HepG2 (cell line): Measurements from ENCODE around the gene TXNRD1. TPM values are rescaled to one million over a fixed set of nuclear protein-coding genes. Genes with fewer than 3 reads are reported as not detected.
A peak's percentile ranks its signal among the peaks of the same experiment; 100 is the strongest.

ENCODE experiments used
- ATAC-seq: fragments of 200-7000 bp; cut with Tn5 transposase; 3 replicates; pipeline ENCODE4 v1.9.1; 2020; ENCODE audit warnings: mild to moderate bottlenecking, moderate library complexity
- BruUV-seq: library from RNA; stranded (reverse); fragments of 400-500 nt; replicated peaks from 2 replicates; lab custom pipeline; 2021; lab: Mats Ljungman, UMichigan
- CTCF ChIA-PET: fragments of 300-600 bp; formaldehyde crosslinking; extraction: SDS; loops from one replicate; lab custom pipeline; 2021; ENCODE audit warnings: low total read pairs, inconsistent platforms, low intra/inter-chr PET ratio; lab: Yijun Ruan, JAX
- POLR2A ChIA-PET: fragments of 350-600 bp; sonication (Branson Sonifier 250); formaldehyde crosslinking; loops from one replicate; lab custom pipeline; 2020; ENCODE audit warnings: antibody characterized with exemption, inconsistent platforms; lab: Yijun Ruan, JAX
- DNase-seq: peaks from one replicate; pipeline ENCODE4 v3.0.0-alpha.2; 2015; ENCODE audit warnings: low spot score
- FAIRE-seq: peaks from 3 replicates; lab custom pipeline; 2011; peaks lifted over from hg19 to GRCh38; lab: Jason Lieb, UNC
- H2AFZ ChIP-seq: one replicate; pipeline ENCODE4 v1.6.1; 2011; ENCODE audit warnings: low read length, inconsistent platforms
- H3K27ac ChIP-seq: fragments of 300-600 bp; 3 replicates; pipeline ENCODE4 v1.8.0; 2011; ENCODE audit warnings: mixed run types, mild to moderate bottlenecking, mixed read lengths, low read length, inconsistent platforms; ENCODE audit not compliant: insufficient read depth; ENCODE audit errors: extremely low read length
- H3K27me3 ChIP-seq, 2 experiments: fragments of 200-600 bp in 1 of 2; 2 replicates in 1 of 2; 3 replicates in 1 of 2; pipeline versions ENCODE4 v1.6.0 to v1.8.0; 2011; ENCODE audit warnings: low read length in 2 of 2, mild to moderate bottlenecking in 2 of 2, moderate library complexity in 2 of 2, inconsistent platforms in 1 of 2; ENCODE audit not compliant: insufficient read depth in 2 of 2, control insufficient read depth in 1 of 2
- H3K36me3 ChIP-seq, 2 experiments: fragments of 200-600 bp in 1 of 2; replicated peaks in 1 of 2; 2 replicates in 1 of 2; 3 replicates in 1 of 2; pipeline versions ENCODE4 v1.5.1 to v1.8.0; 2011; ENCODE audit warnings: low read length in 2 of 2, inconsistent platforms in 1 of 2; ENCODE audit not compliant: insufficient read depth in 2 of 2, control insufficient read depth in 1 of 2
- H3K4me1 ChIP-seq: 2 replicates; pipeline ENCODE4 v1.5.1; 2012; ENCODE audit warnings: low read length, inconsistent platforms; ENCODE audit not compliant: insufficient read depth
- H3K4me2 ChIP-seq: 2 replicates; pipeline ENCODE4 v1.6.0; 2011; ENCODE audit warnings: low read depth, low read length, inconsistent platforms
- H3K4me3 ChIP-seq, 3 experiments: fragments of 200-600 bp in 1 of 3; sonication (generic), shearing (Covaris generic) in 1 of 3; replicated peaks in 1 of 3; 2 replicates each; pipeline ENCODE4 v1.5.1; 2011 to 2016; ENCODE audit warnings: low read length in 3 of 3, inconsistent platforms in 2 of 3, low read depth in 2 of 3, mild to moderate bottlenecking in 2 of 3, control low read depth in 1 of 3, mixed read lengths in 1 of 3; ENCODE audit not compliant: insufficient read depth in 1 of 3
- H3K79me2 ChIP-seq: one replicate; pipeline ENCODE4 v1.6.1; 2011; ENCODE audit warnings: low read length, inconsistent platforms; ENCODE audit not compliant: insufficient read depth
- H3K9ac ChIP-seq: 2 replicates; pipeline ENCODE4 v1.6.0; 2011; ENCODE audit warnings: mild to moderate bottlenecking, low read depth, low read length, inconsistent platforms; ENCODE audit not compliant: insufficient read depth
- H3K9me3 ChIP-seq: 2 replicates; pipeline ENCODE4 v1.5.1; 2012; ENCODE audit warnings: mild to moderate bottlenecking, low read length
- H4K20me1 ChIP-seq: 2 replicates; pipeline ENCODE4 v1.6.0; 2011; ENCODE audit warnings: inconsistent platforms, mild to moderate bottlenecking, low read length, moderate library complexity; ENCODE audit not compliant: insufficient read depth
- ESRRA ChIP-seq: sonication (generic); formaldehyde crosslinking; IDR thresholded peaks from 2 replicates; pipeline ENCODE4 v1.5.1; 2020; ENCODE audit warnings: mild to moderate bottlenecking, low read depth, missing genetic modification reagents
- NFYB ChIP-seq: sonication (generic); formaldehyde crosslinking; IDR thresholded peaks from 2 replicates; pipeline ENCODE4 v1.4.0; 2020; ENCODE audit warnings: missing genetic modification reagents
- POLR2AphosphoS2 ChIP-seq: IDR thresholded peaks from 2 replicates; pipeline ENCODE4 v1.6.1; 2011; ENCODE audit warnings: low read depth, low read length, improper control_type of control experiment
- TBL1XR1 ChIP-seq: fragments of 150-350 bp; IDR thresholded peaks from 2 replicates; pipeline ENCODE4 v1.6.1; 2014; ENCODE audit warnings: borderline replicate concordance, low read length; ENCODE audit not compliant: partially characterized antibody
- ZNF383 ChIP-seq: sonication (generic); formaldehyde crosslinking; IDR thresholded peaks from 2 replicates; pipeline ENCODE4 v1.4.0; 2020; ENCODE audit warnings: missing genetic modification reagents, mild to moderate bottlenecking, borderline replicate concordance
- WGBS: methylation state at CpG from one replicate; pipeline ENCODE4 v1.1.6; 2017; ENCODE audit warnings: low lambda C conversion rate; 5-methylcytosine and 5-hydroxymethylcytosine counted together
- in situ Hi-C: cut with HindIII; loops from 2 replicates; pipeline ENCODE4 v1.10.0; 2017; ENCODE audit warnings: low pct_unique_long_range_greater_than_20kb; ENCODE audit not compliant: extremely low pct_ligation_motif_present
- intact Hi-C: fragments of 100-400 bp; cut with micrococcal nuclease; formaldehyde crosslinking; loops from one replicate; pipeline ENCODE4 v1.10.0; 2022; ENCODE audit not compliant: unreplicated experiment
- polyA plus RNA-seq, 8 experiments: library from polyadenylated mRNA; depleted of rRNA in 3 of 8; stranded (reverse) in 7 of 8; unstranded in 1 of 8; fragments of >200 nt; fragmentation: Illumina TruSeq in 4 of 8; extraction: Trizol in 4 of 8; gene quantifications; 2 replicates each; pipeline versions ENCODE4 v1.2.1 to v1.2.3, GENCODE V29; 2011 to 2016; ENCODE audit warnings: low read depth in 4 of 8, missing spikeins in 1 of 8, mixed read lengths in 1 of 8; ENCODE audit not compliant: insufficient read depth in 1 of 8
- total RNA-seq, 5 experiments: library from RNA; depleted of rRNA; stranded (reverse); fragments of >200 nt; fragmentation: Illumina TruSeq; extraction: Trizol; gene quantifications; 2 replicates each; pipeline ENCODE4 v1.2.3, GENCODE V29; 2016; ENCODE audit warnings: low read depth in 1 of 5
- TF ChIP-seq, protein P1 (sequence below): sonication (generic); formaldehyde crosslinking; IDR thresholded peaks from 2 replicates; pipeline ENCODE4 v1.8.1; 2023; ENCODE audit warnings: missing genetic modification reagents, mild to moderate bottlenecking, borderline replicate concordance
- TF ChIP-seq, protein P2 (sequence below): sonication (generic); formaldehyde crosslinking; IDR thresholded peaks from 2 replicates; pipeline ENCODE4 v1.5.0; 2020; ENCODE audit warnings: missing genetic modification reagents
- TF ChIP-seq, protein P3 (sequence below): sonication (generic); formaldehyde crosslinking; IDR thresholded peaks from 2 replicates; pipeline ENCODE4 v1.4.0; 2020; ENCODE audit warnings: missing genetic modification reagents

TXNRD1 gene
- total and polyA plus RNA-seq, 2 of the 13 experiments (the other 11 are each of a cell fraction or from before 2014, with no cell fraction given): 54.0 to 190 TPM

DNA sequence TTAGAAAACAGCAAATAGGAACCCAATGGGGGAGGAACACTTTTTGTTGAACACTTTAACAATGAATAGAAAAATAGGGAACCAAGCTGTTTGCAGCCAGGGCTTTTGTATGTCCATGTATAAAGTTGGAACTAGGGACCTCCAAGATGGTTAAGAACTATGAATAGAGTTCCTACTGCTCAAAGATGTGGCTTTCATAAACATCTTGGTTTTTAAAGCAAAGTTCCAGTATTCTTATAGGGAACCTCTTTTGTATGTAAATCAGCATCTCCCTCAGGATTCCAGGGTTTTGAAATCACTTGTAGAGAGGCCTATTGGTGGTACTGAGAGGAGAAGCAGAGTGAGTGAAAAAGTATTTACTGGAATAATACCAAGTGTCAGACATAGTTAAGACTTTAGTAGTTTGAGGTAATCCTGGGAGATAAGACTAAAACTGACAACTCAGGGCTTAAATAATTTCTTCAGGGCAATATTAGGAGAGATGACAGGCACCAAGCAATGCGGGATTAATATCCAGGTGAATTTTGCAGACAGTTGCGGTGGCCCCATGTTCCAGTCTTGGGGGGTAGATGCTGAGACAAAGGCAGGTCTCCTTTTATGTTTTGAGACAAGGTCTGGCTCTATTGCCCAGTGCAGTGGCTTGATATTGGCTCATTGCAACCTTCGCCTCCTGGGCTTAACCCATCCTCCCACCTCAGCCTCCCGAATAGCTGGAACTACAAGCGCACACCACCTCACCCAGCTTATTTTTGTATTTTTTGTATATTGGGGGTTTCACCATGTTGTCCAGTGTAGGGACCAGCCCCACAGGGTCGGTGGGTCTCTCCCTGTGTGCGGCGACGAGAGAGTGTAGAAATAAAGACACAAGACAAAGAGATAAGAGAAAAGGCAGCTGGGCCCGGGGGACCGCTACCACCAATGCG, 77.6 kb downstream of the TXNRD1 start:
- FAIRE-seq (no peak), ATAC-seq (no peak), DNase-seq (no peak)
- Histone ChIP-seq H3K4me3 (no peak overlapping the region), H3K36me3 (peaks cover 3 to 47% of the 10 kb centered on the region in 2 experiments), H3K4me1 (peaks cover 65% of the 10 kb centered on the region), H3K4me2 (no peak overlapping the region), H3K27me3 (no peaks in the 10 kb centered on the region), H2AFZ (no peak overlapping the region), H3K79me2 (peaks cover 89% of the 10 kb centered on the region), H4K20me1 (peaks cover 71% of the 10 kb centered on the region), H3K9ac (no peak overlapping the region), H3K9me3 (no peaks in the 10 kb centered on the region), H3K27ac (no peak overlapping the region)
- CTCF ChIA-PET: no interaction called here
- 94% methylated on average over 12 of the region's 12 CpGs for WGBS
- POLR2A ChIA-PET: interaction anchor here (1.5 kb wide), 1 partner anchor 11 kb away, joined by 5 read pairs; no protein-coding TSS in a partner anchor
- BruUV-seq: no TSS peak
- in situ Hi-C loops: no loop called here
- intact Hi-C loops: no loop called here
- TF ChIP-seq, protein P1, sequence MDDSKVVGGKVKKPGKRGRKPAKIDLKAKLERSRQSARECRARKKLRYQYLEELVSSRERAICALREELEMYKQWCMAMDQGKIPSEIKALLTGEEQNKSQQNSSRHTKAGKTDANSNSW (CRISPR knock-in tag): no peak
- no peak for TF ChIP-seq NFYB
- no peak for TF ChIP-seq ZNF383 (CRISPR knock-in tag)
- peak; percentile 44; the same call in 1 of the 2 replicates for TF ChIP-seq POLR2AphosphoS2
- TF ChIP-seq, protein P2, sequence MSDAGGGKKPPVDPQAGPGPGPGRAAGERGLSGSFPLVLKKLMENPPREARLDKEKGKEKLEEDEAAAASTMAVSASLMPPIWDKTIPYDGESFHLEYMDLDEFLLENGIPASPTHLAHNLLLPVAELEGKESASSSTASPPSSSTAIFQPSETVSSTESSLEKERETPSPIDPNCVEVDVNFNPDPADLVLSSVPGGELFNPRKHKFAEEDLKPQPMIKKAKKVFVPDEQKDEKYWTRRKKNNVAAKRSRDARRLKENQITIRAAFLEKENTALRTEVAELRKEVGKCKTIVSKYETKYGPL: no peak
- TF ChIP-seq ESRRA: no peak
- no peak for TF ChIP-seq TBL1XR1
- TF ChIP-seq, protein P3, sequence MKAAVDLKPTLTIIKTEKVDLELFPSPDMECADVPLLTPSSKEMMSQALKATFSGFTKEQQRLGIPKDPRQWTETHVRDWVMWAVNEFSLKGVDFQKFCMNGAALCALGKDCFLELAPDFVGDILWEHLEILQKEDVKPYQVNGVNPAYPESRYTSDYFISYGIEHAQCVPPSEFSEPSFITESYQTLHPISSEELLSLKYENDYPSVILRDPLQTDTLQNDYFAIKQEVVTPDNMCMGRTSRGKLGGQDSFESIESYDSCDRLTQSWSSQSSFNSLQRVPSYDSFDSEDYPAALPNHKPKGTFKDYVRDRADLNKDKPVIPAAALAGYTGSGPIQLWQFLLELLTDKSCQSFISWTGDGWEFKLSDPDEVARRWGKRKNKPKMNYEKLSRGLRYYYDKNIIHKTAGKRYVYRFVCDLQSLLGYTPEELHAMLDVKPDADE (CRISPR knock-in tag): no peak
